ENCODE measurements around the gene IPPK. TPM values are rescaled to one million over a fixed set of nuclear protein-coding genes. Genes with fewer than 3 reads are reported as not detected.

The IPPK gene
- total RNA-seq, 2 donors from 2014 or later: 15.1 to 18.1 TPM

Other genes with a start within 250 kb of the IPPK start
- gene OMD, start 245.7 kb downstream of the IPPK start, total RNA-seq: not detected
- not detected for gene ASPN, start 187.6 kb downstream of the IPPK start, total RNA-seq
- not detected for gene ECM2, start 134.1 kb downstream of the IPPK start, total RNA-seq
- 10 to 100 TPM; 14.2 to 24.9 TPM for gene BICD2, start 94.7 kb upstream of the IPPK start, total RNA-seq
- 10 to 100 TPM in 1 of 2 donors, 1 to 10 TPM in 1; 9.9 to 17.0 TPM for gene ZNF484, start 207.9 kb upstream of the IPPK start, total RNA-seq